T1000 (cell line): ENCODE results near the gene RHOB.
"Not testable (repeated sequence)": the region's sequence is repeated elsewhere in the genome, so short reads cannot be mapped to it uniquely, and the experiment has no call there.

Experiments
- DNase-seq: peaks from one replicate; lab custom pipeline; 2025; ENCODE audit warnings: mixed read lengths; lab: John Stamatoyannopoulos, UW

The RHOB gene

GRCh38 chr2:20422402-20423271 is 24.2 kb upstream of the RHOB start:
- DNase-seq: no peak

DNA sequence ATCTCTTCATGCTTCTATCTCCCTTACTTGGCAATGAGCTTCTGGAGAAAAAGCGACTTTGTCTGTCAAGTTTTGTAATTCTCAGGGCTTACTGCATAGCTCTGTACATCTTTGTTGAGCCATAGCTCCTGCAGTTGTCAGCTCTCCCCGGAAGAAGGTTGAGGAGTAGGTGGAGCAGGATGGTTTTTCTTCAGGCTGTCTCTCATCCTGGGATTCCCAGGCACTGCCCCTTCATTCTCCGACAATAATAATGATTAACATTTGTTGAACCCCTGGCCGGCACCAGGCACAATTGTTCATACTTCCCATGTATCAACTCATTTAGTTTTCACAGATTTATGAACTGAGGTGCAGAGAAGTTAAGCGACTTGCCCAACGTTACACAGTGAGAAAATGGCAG is 23.5 kb upstream of the RHOB start:
- DNase-seq: no peak

DNA sequence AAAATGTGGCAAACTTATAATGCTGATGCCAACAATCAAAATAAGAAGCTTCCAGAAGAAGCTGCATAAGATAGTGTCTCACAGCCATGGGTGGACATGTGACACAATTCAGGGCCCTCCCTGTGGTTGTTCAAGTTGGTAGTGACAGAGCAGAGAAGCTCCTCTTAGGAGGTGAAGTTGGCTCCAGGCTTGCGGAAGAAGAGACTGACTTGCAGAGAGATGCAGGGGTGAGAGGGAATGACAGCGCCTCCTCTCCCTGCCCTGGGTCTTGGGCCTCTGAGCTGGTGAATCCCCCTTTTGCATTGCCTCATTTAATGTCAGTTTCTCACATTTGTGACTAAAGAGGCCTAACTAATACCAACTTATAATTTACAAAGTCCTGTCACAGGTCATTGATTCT is 23.0 kb upstream of the RHOB start:
- DNase-seq: no peak

GRCh38 chr2:20424300-20425290 is 22.3 kb upstream of the RHOB start:
- DNase-seq: peak; percentile 23

DNA sequence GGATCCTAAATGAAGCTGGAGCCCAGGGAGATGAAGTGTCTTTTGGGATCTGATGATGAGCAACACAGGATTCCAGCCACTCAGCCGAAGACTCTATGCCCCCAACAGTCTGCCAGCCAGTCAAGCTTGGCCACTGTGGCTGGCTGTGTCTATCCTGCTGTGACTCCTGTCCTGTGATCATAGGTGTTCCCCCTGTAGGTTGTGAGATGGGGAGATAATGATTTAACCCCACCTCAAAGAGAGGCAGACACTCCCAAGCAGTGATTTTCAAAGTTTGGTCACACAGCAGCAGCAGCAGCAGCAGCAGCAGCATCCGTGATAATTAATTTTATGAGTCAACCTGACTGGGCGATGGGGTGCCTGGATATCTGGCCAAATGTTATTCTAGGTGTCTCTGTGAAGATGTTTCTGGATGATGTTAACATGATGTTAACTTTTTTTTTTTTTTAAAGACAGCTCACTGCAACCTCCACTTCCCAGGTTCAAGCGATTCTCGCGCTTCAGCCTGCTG is 21.4 kb upstream of the RHOB start:
- no peak for DNase-seq

DNA sequence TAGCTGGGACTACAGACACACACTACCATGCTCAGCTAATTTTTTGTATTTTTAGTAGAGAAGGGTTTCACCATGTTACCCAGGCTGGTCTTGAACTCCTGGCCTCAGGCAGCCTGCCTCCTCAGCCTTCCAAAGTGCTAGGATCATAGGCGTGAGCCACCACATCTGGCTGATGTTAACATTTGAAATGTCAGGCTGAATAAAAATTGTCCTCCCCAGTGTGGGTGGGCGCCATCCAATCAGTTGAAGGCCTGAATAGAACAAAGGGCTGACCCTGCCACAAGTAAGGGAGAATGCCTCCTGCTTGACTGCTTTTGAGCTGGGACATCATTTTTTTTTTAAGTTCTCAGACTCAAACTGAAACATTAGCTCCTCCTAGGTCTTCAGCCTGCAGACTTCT is 21.0 kb upstream of the RHOB start:
- DNase-seq: no peak

GRCh38 chr2:20427931-20428526 is 18.8 kb upstream of the RHOB start:
- no peak for DNase-seq

- DNase-seq: no peak
Observed at GRCh38 chr2:20428717-20429490, 18.0 kb upstream of the RHOB start.

DNA sequence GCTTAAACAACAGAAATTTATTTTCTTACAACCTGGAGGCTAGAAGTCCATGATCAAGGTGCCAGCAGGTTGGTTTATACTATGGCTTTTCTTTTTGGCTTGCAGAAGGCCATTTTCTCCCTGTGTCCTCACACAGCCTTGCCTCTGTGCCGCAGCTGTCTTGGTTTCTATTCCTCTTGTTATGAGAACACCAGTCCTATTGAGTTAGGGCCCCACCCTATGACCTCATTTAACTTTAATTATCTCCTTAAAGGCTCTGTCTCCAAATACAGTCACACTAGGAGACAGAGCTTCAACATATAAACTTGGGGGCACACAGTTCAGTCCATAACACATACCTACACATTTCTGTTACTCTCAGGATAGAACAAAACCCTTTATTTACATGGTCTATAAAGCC is 17.3 kb upstream of the RHOB start:
- no peak for DNase-seq

DNA sequence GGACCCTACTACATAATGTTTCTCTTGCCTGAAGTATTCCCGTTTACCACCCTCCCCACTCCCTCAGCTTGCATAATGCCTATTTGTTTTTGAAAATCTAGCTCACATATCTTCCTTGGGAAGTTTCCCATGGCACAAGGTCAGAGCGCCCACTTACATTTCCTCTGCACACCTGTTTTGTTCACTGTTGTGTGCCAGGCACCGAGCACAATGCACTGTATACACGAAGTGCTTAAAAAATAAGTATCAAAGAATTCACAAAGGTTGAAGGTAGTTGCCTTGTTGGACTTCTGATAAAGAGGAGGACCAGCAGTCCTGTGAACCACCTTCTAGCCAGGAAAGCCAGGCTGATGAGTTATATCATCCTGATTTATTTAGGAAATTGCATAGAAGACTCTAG is 16.8 kb upstream of the RHOB start:
- DNase-seq: no peak

DNA sequence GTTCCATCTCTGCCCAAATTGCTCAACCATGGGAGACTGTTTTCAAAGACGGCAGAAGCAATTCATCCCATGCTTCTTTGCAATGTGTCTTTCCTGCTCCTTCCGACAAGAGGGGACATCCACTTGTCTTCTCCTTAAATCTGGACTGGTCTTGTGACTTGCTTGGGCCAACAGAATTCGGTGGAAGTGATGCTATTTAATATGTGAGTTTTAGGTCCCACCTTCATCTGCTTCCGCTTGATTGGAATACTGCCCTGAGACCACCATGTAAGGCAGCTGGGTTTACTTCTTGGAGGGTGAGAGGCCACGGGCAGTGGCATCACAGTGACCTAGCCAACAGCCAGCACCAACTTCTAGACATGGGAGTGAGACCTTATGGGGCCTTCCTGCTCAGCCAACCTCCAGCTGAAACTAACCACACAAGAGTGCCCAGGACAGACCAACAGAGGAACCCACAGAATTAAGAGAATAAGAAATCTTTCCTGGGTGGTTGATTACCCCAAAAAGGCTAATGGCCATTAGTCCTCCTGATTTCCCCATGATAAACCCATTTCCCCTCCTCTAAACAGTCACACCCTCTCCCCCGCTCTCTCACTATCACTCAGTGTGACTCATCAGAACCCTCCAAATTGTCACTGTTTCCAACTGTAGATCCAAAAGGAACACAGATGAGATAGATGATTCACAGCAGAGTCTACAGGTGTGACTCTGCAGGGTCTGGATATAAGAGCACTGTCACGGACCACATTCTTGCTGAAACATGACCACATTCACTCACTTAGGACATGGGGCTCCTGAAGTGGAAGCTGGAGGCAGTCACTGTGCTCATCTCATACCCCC is 16.2 kb upstream of the RHOB start:
- DNase-seq: no peak

DNA sequence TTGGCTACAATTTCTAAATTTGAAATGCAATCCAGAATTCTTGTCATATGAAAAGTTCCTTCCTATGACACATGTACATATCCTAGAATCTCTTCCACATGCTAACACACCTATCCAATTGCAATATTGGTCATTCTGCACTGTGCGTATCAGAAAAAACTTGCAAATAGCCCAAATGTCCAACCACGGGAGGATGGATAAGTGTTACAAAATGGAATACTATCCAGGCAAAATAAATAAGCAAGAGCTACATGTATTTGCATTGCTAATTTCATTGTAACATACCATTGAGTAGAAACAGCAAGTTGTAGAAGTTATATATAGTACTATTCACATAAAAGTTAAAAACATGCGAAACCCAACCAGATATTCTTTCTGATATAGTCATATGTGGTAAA is 15.6 kb upstream of the RHOB start:
- no peak for DNase-seq

DNA sequence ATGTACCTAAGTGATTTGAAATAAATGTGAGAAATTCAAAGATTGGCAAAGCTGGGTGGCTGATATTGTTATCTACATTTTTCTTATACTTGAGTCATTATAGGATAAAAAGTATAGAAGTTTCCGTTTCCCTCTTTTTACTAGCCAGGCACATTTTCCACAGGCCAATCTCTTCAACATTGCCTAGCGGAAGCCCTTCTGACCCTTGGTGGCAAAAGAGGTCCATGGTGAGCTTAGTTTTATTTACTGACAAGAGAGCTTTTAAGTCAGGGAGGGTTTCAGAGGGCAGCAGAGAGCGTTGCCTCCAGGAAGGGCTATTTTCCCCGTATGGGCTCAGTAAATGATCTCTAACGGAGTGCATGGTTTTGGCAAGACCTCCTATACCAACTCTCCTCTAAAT is 15.1 kb upstream of the RHOB start:
- no peak for DNase-seq

DNA sequence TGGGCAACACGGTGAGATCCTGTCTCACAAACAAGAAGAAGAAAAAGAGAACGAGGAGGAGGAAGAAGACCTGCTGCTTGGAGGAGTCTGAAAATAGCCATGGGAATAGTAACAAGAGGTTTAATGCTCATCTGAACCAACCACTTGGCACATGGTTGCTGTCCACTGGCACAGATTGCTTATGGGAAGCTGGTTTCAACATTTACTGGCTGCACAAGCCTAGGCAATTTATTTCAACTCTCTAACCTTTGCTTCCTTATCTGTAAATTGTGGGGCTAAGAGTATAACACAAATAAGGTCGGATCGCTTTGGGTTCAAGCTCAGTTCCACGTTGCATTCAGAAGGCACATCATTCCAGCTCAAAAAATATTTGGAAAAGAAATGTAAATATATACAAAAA is 14.2 kb upstream of the RHOB start:
- DNase-seq: no peak

DNA sequence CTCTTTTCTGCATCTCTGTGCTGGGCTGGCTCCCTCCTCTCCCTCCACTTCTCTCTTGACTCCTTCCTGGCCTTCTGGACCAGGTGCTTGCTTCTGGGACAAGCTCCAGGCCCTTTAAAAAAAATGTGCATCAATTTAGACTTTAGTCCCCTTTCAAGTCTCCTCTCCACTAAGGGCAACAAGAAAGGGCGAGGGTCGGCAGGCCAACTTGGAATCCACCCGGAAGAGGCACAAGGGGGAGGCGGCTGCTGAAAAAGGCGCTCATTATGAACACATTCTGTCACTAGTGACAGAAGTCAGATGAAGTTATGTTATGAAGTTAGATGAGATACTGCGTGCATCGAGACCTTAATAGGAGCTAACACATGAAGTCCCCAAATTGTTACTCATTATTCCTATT is 13.6 kb upstream of the RHOB start:
- no peak for DNase-seq

DNA sequence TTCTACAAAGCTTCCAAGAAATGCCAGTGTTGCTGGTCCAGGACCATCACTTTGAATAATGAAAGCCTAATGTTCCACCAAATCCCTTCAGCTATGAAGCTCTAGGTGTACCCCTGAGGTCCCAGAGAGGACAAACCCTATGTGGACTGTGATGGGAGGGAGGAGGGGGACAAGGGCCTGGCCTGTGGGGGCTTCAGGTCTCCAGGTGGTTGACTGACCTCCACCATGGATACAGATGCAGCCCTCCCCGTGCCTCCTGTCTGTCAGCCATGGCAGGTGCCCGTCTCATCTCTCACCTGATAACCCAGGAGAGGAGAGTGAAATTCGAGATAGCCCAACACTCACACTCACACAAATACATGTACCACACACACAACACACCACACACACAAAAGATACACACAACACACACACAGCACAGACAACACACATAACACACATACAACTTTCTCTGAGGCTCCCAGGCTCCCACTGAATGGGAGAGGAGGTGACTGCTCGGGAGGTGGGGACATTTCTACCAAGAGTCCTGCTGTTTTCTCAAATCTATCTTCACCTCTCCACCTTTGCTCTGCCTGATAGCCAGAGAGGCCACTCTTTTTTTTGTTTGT is 12.8 kb upstream of the RHOB start:
- no peak for DNase-seq

GRCh38 chr2:20434588-20435294 is 12.1 kb upstream of the RHOB start:
- DNase-seq: no peak

GRCh38 chr2:20435456-20435855 is 11.4 kb upstream of the RHOB start:
- not testable (repeated sequence) for DNase-seq

- no peak for DNase-seq
Observed at GRCh38 chr2:20436716-20437470, 10.0 kb upstream of the RHOB start.
